LNCaP clone FGC (cell line): ENCODE measurements around the gene DMRTA2.

Experiments used
- DNase-seq: peaks from one replicate; pipeline ENCODE4 v3.0.0-alpha.2; 2011; ENCODE audit warnings: low read depth
- H3K4me3 ChIP-seq: 2 replicates; pipeline ENCODE4 v1.5.1; 2011; ENCODE audit warnings: mild to moderate bottlenecking, low read depth, low read length, control low read depth
- TF ChIP-seq, protein P1 (sequence below): IDR thresholded peaks from 2 replicates; pipeline ENCODE4 v1.5.1; 2012; ENCODE audit warnings: mild to moderate bottlenecking; ENCODE audit not compliant: control insufficient read depth, insufficient read depth; ENCODE audit errors: extremely low read depth

The DMRTA2 gene

DNA sequence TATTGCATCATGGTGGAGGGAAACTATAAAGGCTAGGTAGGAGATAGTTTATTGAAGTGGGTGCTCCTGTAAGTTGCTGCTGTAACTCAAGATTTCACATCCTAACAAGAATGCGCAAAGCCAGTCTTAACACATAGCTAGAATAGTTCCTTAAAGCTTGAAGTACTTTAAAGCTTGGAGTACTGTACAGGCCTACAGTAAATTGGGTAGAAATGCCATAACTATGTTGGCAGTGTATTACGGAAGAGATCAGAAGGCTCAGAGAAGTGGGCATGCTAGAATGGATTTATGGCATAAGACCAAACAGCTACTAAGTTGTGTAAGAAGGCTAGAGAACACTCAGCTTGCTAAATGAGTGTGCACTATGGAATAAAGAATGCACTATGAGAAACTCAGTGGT is 44.5 kb downstream of the DMRTA2 start:
- TF ChIP-seq, protein P1, sequence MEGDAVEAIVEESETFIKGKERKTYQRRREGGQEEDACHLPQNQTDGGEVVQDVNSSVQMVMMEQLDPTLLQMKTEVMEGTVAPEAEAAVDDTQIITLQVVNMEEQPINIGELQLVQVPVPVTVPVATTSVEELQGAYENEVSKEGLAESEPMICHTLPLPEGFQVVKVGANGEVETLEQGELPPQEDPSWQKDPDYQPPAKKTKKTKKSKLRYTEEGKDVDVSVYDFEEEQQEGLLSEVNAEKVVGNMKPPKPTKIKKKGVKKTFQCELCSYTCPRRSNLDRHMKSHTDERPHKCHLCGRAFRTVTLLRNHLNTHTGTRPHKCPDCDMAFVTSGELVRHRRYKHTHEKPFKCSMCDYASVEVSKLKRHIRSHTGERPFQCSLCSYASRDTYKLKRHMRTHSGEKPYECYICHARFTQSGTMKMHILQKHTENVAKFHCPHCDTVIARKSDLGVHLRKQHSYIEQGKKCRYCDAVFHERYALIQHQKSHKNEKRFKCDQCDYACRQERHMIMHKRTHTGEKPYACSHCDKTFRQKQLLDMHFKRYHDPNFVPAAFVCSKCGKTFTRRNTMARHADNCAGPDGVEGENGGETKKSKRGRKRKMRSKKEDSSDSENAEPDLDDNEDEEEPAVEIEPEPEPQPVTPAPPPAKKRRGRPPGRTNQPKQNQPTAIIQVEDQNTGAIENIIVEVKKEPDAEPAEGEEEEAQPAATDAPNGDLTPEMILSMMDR, result no peak
- no peak for DNase-seq

DNA sequence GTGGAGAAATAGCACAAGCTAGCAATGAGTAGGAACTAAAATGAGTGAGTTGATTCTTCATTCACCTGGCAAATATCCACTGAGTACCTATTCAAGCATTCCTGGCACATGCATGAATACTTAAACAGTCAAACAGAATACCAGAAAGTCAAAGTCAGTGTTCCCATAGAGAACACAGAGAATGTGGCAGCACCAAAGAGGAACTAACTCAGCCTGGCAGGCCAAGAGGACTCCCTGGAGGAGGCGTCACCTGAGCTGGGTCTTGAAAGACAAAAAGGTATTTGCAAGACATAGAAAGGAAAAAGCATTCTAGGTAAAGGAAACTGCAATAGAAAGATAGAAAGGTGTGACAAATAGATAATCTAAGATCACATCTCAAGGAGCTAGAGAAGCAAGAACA is 49.7 kb downstream of the DMRTA2 start:
- no peak overlapping the region for H3K4me3 ChIP-seq
- TF ChIP-seq, protein P1, result no peak
- no peak for DNase-seq

More for the DNA sequence above, 44.5 kb downstream of the DMRTA2 start:
- no peak overlapping the region for H3K4me3 ChIP-seq

DNA sequence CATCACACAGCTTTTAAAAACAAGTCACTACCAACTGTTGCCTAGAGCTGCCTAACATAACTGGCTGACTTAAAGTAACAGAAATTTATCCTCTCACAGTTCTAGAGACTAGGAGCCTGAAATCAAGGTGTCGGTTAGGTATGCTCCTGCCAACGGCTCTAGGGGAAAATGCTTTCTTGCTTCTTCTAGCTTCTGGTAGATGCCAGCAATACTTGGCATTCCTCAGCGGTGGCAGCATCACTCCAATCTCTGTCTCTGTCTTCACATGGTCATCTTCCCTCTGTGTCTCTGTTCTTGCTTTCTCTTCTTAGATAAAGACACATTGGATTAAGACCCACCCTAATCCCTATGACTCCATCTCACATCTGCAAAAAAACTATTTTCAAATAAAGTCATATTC is 51.5 kb downstream of the DMRTA2 start:
- no peak overlapping the region for H3K4me3 ChIP-seq
- TF ChIP-seq, protein P1, result no peak
- DNase-seq, result no peak

DNA sequence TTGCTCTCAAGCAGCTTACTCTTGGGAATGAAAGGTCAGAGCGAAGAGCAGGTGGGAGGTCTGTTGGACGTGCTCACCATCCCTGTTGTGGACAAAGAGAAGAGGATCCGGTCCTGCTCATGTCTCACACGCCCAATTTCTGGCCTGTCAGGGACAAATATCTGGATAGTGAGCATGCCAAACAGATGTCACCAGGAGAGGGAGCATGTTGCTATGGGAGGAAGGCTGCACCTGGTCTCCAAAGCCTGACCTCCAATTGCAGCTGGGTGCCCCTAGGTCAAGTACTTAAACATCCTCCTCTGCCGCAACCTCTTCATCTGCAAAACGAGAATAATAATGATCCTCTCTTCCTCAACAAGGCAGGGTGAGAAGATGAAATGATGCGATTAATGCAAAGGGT is 53.4 kb downstream of the DMRTA2 start:
- no peak overlapping the region for H3K4me3 ChIP-seq
- no peak for DNase-seq
- TF ChIP-seq, protein P1, result peak; percentile 47

DNA sequence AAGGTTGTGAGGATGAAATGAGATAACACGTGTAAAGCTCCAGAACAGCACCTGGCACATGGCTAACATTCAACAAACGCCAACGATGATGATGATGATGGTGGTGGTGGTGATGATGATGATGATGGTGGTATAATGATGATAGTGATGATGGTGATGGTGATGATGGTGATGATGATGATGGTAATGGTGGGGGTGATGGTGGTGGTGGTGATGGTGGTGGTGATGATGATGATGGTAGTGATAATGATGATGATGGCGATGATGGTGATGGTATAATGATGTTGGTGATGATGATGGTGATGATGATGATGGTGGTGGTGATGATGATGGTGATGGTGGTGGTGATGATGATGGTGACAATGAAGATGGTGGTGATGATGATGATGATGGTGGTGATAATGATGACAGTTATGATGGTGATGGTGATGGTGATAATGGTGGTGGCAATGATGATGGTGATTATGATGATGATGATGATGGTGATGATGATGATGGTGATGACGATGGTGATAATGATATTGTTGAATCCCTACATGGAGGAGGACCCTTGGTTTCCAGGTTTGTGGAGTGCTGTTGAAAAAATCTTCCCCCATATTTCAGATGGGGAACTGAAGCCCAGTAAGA is 54.1 kb downstream of the DMRTA2 start:
- H3K4me3 ChIP-seq, result no peak overlapping the region
- TF ChIP-seq, protein P1, result no peak
- DNase-seq, result no peak

DNA sequence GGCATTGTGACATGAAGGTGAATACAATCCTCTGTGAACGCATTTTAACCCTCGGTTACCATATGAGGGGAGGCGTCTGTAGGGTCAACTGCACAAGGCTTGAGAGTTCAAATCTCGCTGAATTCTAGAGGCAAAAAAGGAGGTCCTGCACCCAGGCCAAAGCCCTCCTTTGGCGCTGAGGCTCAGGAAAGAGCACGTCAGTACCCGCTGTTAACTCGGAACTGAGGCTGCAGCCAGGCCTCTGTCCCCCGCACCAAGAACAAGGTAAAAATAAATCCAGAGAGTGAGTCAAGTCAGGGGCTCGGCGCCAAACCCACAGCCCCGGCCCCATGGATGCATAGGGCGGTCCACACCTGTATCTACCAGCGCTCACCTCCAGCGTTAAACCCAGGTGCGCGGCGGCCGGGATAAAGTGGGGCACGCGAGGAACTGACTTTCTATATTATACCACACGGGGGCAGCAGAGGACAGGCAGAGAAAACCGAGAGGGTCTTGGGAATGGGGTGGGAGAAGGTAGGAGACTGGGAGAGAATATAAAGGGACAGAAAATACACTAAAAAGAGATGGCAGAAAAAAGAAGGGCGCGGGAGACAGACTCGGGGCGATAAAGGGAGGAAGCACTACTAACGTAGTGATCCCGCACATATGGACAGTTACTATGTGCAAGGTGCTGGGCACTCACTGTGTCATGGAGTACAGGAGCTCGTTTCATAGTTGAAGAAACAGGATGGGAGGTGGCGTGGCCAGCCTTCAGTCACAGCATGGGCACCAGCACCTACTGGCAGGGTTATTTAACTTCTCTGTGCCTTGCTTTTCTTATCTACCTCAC is 54.9 kb downstream of the DMRTA2 start:
- DNase-seq, result no peak
- no peak overlapping the region for H3K4me3 ChIP-seq
- TF ChIP-seq, protein P1, result peak; percentile 81
